Mesenchymal stem cell (in vitro differentiated cells and primary cell): ENCODE results near the gene ABTB2.

ENCODE experiments used
- DNase-seq: peaks from one replicate; pipeline ENCODE4 v3.0.0-alpha.2; 2013
- H2AFZ ChIP-seq: one replicate; pipeline ENCODE4 v1.6.1; 2013; ENCODE audit warnings: low read depth, mild to moderate bottlenecking, control low read depth, inconsistent platforms, low read length, moderate library complexity
- H2AK5ac ChIP-seq: 2 replicates; pipeline ENCODE4 v1.6.1; 2013; ENCODE audit warnings: low read length, moderate library complexity, mild to moderate bottlenecking, inconsistent platforms; ENCODE audit not compliant: severe bottlenecking
- H2BK120ac ChIP-seq: one replicate; pipeline ENCODE4 v1.6.1; 2013; ENCODE audit warnings: low read depth, mild to moderate bottlenecking, inconsistent platforms, low read length, moderate library complexity
- H2BK12ac ChIP-seq, 2 experiments: one replicate each; pipeline ENCODE4 v1.6.1; 2013; ENCODE audit warnings: inconsistent platforms in 2 of 2, low read length in 2 of 2, mild to moderate bottlenecking in 2 of 2, moderate library complexity in 2 of 2, control low read depth in 1 of 2
- H2BK15ac ChIP-seq: one replicate; pipeline ENCODE4 v1.6.1; 2013; ENCODE audit warnings: mild to moderate bottlenecking, low read depth, inconsistent platforms; ENCODE audit not compliant: poor library complexity, severe bottlenecking
- H2BK5ac ChIP-seq: 2 replicates; pipeline ENCODE4 v1.6.1; 2013; ENCODE audit warnings: low read depth, mild to moderate bottlenecking, low read length, control low read depth, inconsistent platforms; ENCODE audit not compliant: poor library complexity, severe bottlenecking
- H3K14ac ChIP-seq, 2 experiments: one replicate each; pipeline ENCODE4 v1.6.1; 2013; ENCODE audit warnings: inconsistent platforms in 2 of 2, low read length in 2 of 2, control low read depth in 1 of 2, mild to moderate bottlenecking in 1 of 2, moderate library complexity in 1 of 2
- H3K18ac ChIP-seq, 2 experiments: one replicate each; pipeline ENCODE4 v1.6.1; 2013; ENCODE audit warnings: inconsistent platforms in 2 of 2, low read length in 2 of 2, control low read depth in 1 of 2, low read depth in 1 of 2, mild to moderate bottlenecking in 1 of 2
- H3K23ac ChIP-seq, 2 experiments: one replicate each; pipeline ENCODE4 v1.6.1; 2013; ENCODE audit warnings: inconsistent platforms in 2 of 2, low read length in 2 of 2, mild to moderate bottlenecking in 2 of 2, moderate library complexity in 2 of 2, control low read depth in 1 of 2
- H3K27ac ChIP-seq: 2 replicates; pipeline ENCODE4 v1.5.1; 2013; ENCODE audit warnings: mild to moderate bottlenecking, moderate library complexity, low read length, control low read depth, inconsistent platforms; ENCODE audit not compliant: poor library complexity, severe bottlenecking
- H3K27me3 ChIP-seq, 2 experiments: 2 replicates each; pipeline versions ENCODE4 v1.6.1 to v1.7.0; 2013; ENCODE audit warnings: low read length in 2 of 2, mild to moderate bottlenecking in 2 of 2, moderate library complexity in 2 of 2, control low read depth in 1 of 2, inconsistent platforms in 1 of 2; ENCODE audit not compliant: control insufficient read depth in 1 of 2, insufficient read depth in 1 of 2
- H3K36me3 ChIP-seq, 2 experiments: 2 replicates each; pipeline versions ENCODE4 v1.6.1 to v1.7.0; 2013; ENCODE audit warnings: low read length in 2 of 2, control low read depth in 1 of 2, inconsistent platforms in 1 of 2, low read depth in 1 of 2, mild to moderate bottlenecking in 1 of 2; ENCODE audit not compliant: insufficient read depth in 2 of 2, control insufficient read depth in 1 of 2
- H3K4ac ChIP-seq, 2 experiments: one replicate each; pipeline ENCODE4 v1.6.1; 2013; ENCODE audit warnings: inconsistent platforms in 2 of 2, low read length in 2 of 2, mild to moderate bottlenecking in 2 of 2, moderate library complexity in 2 of 2, control low read depth in 1 of 2, low read depth in 1 of 2
- H3K4me1 ChIP-seq: 2 replicates; pipeline ENCODE4 v1.6.1; 2013; ENCODE audit warnings: low read depth, low read length, control low read depth; ENCODE audit not compliant: control insufficient read depth, insufficient read depth
- H3K4me2 ChIP-seq: 2 replicates; pipeline ENCODE4 v1.6.1; 2013; ENCODE audit warnings: low read length, mild to moderate bottlenecking, inconsistent platforms; ENCODE audit not compliant: poor library complexity, severe bottlenecking
- H3K4me3 ChIP-seq, 2 experiments: 2 replicates each; pipeline versions ENCODE4 v1.5.1 to v1.7.0; 2013; ENCODE audit warnings: low read length in 2 of 2, mild to moderate bottlenecking in 2 of 2, control low read depth in 1 of 2, low read depth in 1 of 2; ENCODE audit not compliant: insufficient read depth in 1 of 2
- H3K79me1 ChIP-seq: replicated peaks from 2 replicates; pipeline ENCODE4 v1.6.1; 2013; ENCODE audit warnings: mild to moderate bottlenecking, control low read depth, low read length, inconsistent platforms; ENCODE audit not compliant: poor library complexity, severe bottlenecking
- H3K9ac ChIP-seq: 2 replicates; pipeline ENCODE4 v1.7.0; 2013; ENCODE audit warnings: mild to moderate bottlenecking, low read length, moderate library complexity
- H3K9me3 ChIP-seq: 2 replicates; pipeline ENCODE4 v1.7.0; 2013; ENCODE audit warnings: mild to moderate bottlenecking, low read length; ENCODE audit not compliant: control insufficient read depth
- H4K8ac ChIP-seq: one replicate; pipeline ENCODE4 v1.6.1; 2013; ENCODE audit warnings: inconsistent platforms, mild to moderate bottlenecking, low read length, moderate library complexity
- H4K91ac ChIP-seq: one replicate; pipeline ENCODE4 v1.6.1; 2013; ENCODE audit warnings: mild to moderate bottlenecking, low read length, inconsistent platforms
- WGBS: methylation state at CpG from one replicate; pipeline ENCODE4 v1.1.7; 2013; ENCODE audit warnings: mixed read lengths; 5-methylcytosine and 5-hydroxymethylcytosine counted together

The ABTB2 gene

GRCh38 chr11:34136420-34136819 is 221.4 kb downstream of the ABTB2 start:
- 95% methylated on average over 8 of the region's 8 CpGs for WGBS
- no peak overlapping the region for H2BK12ac ChIP-seq

GRCh38 chr11:34135439-34135838 is 222.4 kb downstream of the ABTB2 start:
- WGBS: 100% methylated on average over 3 of the region's 3 CpGs
- Histone ChIP-seq H3K9ac (no peak overlapping the region), H3K4me1 (peaks cover 1% of the 10 kb centered on the region), H3K27ac (no peak overlapping the region), H3K4ac (no peak overlapping the region), H4K8ac (no peak overlapping the region), H3K14ac (no peak overlapping the region), H3K9me3 (no peaks in the 10 kb centered on the region), H3K27me3 (no peaks in the 10 kb centered on the region), H2BK5ac (no peak overlapping the region), H3K4me3 (no peak overlapping the region), H2BK15ac (no peak overlapping the region), H3K18ac (no peak overlapping the region), H2AFZ (no peak overlapping the region), H3K79me1 (peaks cover 22% of the 10 kb centered on the region), H2AK5ac (no peak overlapping the region), H3K4me2 (no peak overlapping the region), H2BK12ac (no peak overlapping the region), H3K36me3 (peaks cover 81 to 96% of the 10 kb centered on the region in 2 experiments), H3K23ac (no peak overlapping the region), H2BK120ac (no peak overlapping the region), H4K91ac (no peak overlapping the region)
- DNase-seq: no peak

More at GRCh38 chr11:34136420-34136819, 221.4 kb downstream of the ABTB2 start:
- no peak overlapping the region for H2AFZ ChIP-seq
- H3K79me1 ChIP-seq: peaks cover 15% of the 10 kb centered on the region
- no peak overlapping the region for H3K23ac ChIP-seq
- H3K14ac ChIP-seq: no peak overlapping the region
- no peak for DNase-seq
- H3K27me3 ChIP-seq: no peaks in the 10 kb centered on the region
- no peak overlapping the region for H2AK5ac ChIP-seq
- peaks cover 80 to 96% of the 10 kb centered on the region in 2 experiments for H3K36me3 ChIP-seq
- H4K91ac ChIP-seq: no peak overlapping the region
- no peak overlapping the region for H3K4me2 ChIP-seq
- H3K9me3 ChIP-seq: no peaks in the 10 kb centered on the region
- no peak overlapping the region for H4K8ac ChIP-seq
- no peaks in the 10 kb centered on the region for H3K4me1 ChIP-seq
- H2BK5ac ChIP-seq: no peak overlapping the region
- no peak overlapping the region for H3K4me3 ChIP-seq
- no peak overlapping the region for H3K27ac ChIP-seq
- H3K18ac ChIP-seq: no peak overlapping the region
- H2BK120ac ChIP-seq: no peak overlapping the region
- H3K4ac ChIP-seq: no peak overlapping the region
- no peak overlapping the region for H2BK15ac ChIP-seq
- no peak overlapping the region for H3K9ac ChIP-seq

- no peak overlapping the region for H3K4me3 ChIP-seq
- no peak overlapping the region for H3K27ac ChIP-seq
- no peak overlapping the region for H2AK5ac ChIP-seq
- no peak overlapping the region for H3K23ac ChIP-seq
- no peak overlapping the region for H2AFZ ChIP-seq
- peaks cover 77 to 96% of the 10 kb centered on the region in 2 experiments for H3K36me3 ChIP-seq
- H2BK12ac ChIP-seq: no peak overlapping the region
- WGBS: 95% methylated on average over 5 of the region's 5 CpGs
- H3K9me3 ChIP-seq: no peaks in the 10 kb centered on the region
- no peak overlapping the region for H2BK15ac ChIP-seq
- no peak overlapping the region for H3K4ac ChIP-seq
- peaks cover 1% of the 10 kb centered on the region for H3K4me1 ChIP-seq
- DNase-seq: no peak
- no peak overlapping the region for H3K4me2 ChIP-seq
- no peak overlapping the region for H3K9ac ChIP-seq
- H2BK5ac ChIP-seq: no peak overlapping the region
- no peak overlapping the region for H4K8ac ChIP-seq
- H3K79me1 ChIP-seq: peaks cover 23% of the 10 kb centered on the region
- H3K14ac ChIP-seq: no peak overlapping the region
- no peak overlapping the region for H2BK120ac ChIP-seq
- no peak overlapping the region for H3K18ac ChIP-seq
- no peak overlapping the region for H4K91ac ChIP-seq
- H3K27me3 ChIP-seq: no peaks in the 10 kb centered on the region
Measured at GRCh38 chr11:34134765-34135164, 223.0 kb downstream of the ABTB2 start.

- no peak overlapping the region for H2AK5ac ChIP-seq
- 95% methylated on average over 4 of the region's 4 CpGs for WGBS
- peaks cover 1% of the 10 kb centered on the region for H3K4me1 ChIP-seq
- H2BK120ac ChIP-seq: no peak overlapping the region
- H3K27ac ChIP-seq: no peak overlapping the region
- no peak overlapping the region for H2BK5ac ChIP-seq
- no peak overlapping the region for H3K14ac ChIP-seq
- H3K79me1 ChIP-seq: peaks cover 20% of the 10 kb centered on the region
- peaks cover 61 to 93% of the 10 kb centered on the region in 2 experiments for H3K36me3 ChIP-seq
- no peak overlapping the region for H3K4me3 ChIP-seq
- H2BK15ac ChIP-seq: no peak overlapping the region
- no peak overlapping the region for H4K8ac ChIP-seq
- H3K9me3 ChIP-seq: no peaks in the 10 kb centered on the region
- H2BK12ac ChIP-seq: no peak overlapping the region
- H2AFZ ChIP-seq: no peak overlapping the region
- no peak overlapping the region for H4K91ac ChIP-seq
- no peaks in the 10 kb centered on the region for H3K27me3 ChIP-seq
- H3K23ac ChIP-seq: no peak overlapping the region
- no peak overlapping the region for H3K4me2 ChIP-seq
- H3K9ac ChIP-seq: no peak overlapping the region
- no peak overlapping the region for H3K18ac ChIP-seq
- no peak overlapping the region for H3K4ac ChIP-seq
- no peak for DNase-seq
Measured at GRCh38 chr11:34132261-34132965, 225.4 kb downstream of the ABTB2 start.
